NCI-H2196 (cell line): ENCODE measurements around the gene KDM6A.
"Not testable (repeated sequence)": the region's sequence is repeated elsewhere in the genome, so short reads cannot be mapped to it uniquely, and the experiment has no call there.

Experiments used
- DNase-seq: peaks from one replicate; lab custom pipeline; 2025; ENCODE audit not compliant: unreplicated experiment; lab: John Stamatoyannopoulos, UW

The KDM6A gene

DNA sequence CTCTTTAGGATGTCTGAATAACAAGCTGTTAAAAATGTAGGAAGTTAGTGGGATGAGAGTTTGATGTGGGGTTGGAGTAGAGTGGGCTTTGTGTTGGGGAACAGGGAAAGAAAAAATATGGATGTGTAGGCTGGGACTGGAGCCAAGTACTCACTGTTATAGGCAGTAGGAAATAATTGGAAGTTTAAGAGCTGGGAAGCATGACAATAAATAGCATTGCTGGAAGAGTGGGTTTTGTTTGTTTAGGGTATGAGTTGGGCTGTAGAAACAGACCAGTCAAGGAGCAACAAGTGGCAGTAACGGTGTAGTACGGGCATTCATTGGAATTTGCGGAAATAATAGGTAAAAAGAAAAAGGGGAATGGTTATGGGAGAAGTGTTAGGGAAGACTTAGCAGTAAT, 81.6 kb downstream of the KDM6A start:
- DNase-seq = no peak

DNA sequence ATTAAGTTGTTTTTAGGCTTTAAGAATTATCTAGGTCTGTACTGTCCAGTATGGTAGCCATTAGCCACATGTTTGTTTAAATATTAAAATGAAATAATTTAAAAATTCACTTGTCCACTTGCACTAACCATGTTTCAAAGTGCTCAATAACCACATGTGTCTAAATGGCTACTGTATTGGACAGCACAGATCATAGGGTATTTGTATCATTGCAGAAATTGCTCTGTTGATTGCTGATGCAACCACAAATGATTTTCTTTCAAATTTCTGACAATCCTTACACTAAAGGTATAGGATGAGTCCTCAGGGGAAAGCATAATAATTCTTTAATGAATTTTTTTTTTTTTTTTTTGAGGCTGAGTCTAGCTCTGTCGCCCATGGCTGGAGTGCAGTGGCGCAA, 84.9 kb downstream of the KDM6A start:
- no peak for DNase-seq

DNA sequence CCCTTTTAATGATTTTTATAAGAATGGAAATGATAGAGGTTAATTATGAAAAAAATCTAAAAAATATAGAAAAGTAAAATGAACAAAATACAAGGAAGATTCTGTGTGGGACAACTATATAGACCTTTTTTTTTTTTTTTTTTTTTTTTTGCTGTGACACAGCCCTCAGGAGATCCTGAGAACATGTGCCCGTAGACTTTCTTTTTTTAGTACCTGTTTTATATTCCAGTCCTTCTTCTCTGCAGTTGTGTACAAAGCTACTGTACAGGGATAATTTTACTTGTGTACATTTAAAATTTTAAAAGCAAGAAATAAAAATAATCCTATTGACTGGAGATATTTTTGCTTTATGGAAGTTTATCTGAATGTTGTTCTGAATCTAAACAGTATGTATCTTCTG, 85.5 kb downstream of the KDM6A start:
- DNase-seq = no peak

DNA sequence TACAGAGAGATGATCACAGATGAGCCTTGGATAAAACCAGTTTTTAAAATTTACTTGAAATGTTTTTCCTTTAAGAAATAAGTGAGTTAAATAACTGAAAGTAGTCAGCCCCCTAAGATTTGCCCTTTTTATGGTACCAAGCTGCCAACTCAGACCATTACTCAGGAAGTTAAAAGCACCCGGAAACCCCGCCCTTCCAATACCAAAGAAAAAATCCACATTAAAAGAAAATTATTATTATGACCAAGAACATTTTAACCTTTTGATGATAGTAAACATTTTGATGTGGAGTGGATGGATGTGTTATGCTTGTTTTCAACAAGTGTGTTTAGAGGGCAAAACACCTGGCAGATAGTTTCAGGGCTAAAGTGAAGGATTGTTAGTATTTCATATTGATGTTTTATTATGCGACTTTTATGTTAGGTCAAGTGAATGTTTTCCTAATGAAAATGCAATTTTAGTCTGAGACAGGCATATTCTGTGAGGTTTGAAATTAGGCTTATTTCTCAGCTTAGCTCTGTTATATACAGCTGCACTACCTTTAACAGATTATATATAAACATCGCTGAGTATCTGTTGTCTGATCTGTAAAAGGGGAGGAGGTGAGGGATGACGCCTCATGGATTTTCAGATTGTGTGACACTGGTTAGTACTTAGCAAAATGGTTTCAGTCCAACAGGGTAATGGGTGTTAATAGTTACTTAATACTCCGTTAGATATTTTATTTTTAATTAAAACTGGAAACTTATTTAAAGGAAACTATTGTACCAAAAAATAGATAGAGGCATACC, 89.0 kb downstream of the KDM6A start:
- DNase-seq = no peak

DNA sequence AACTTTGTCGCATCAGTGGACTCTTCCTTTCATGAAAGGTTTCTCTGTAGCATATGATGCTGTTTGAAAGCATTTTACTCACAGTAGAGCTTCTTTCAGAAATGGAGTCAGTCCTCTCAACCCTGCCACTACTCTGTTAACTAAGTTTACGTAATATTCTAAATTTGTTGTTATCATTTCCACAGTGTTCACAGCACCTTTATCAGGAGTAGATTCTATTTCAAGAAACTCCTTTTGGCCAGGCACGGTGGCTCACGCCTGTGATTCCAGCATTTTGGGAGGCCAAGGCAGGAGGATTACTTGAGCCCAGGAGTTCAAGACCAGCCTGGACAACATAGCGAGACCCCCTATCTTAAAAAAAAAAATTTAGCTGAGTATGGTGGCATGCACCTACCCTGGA, 90.0 kb downstream of the KDM6A start:
- DNase-seq = no peak

DNA sequence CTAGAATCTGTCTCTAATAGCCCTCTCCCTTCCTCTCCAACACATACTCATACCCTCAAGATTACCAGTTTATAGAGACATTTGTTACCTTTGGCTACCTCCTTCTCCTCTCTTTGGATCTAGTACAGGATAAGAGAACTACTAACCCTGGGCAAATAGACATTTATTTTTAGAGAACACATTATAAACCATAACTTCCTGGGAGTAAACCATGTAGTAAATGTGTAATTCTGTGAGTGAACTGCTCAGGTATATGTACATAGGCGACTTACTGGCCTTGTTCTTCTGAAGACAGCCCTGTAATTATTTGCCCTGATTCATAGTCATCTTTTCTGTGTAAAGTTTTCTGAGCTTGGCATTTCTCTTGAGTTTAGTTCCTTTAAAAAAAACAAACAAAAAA, 94.2 kb downstream of the KDM6A start:
- DNase-seq = no peak

DNA sequence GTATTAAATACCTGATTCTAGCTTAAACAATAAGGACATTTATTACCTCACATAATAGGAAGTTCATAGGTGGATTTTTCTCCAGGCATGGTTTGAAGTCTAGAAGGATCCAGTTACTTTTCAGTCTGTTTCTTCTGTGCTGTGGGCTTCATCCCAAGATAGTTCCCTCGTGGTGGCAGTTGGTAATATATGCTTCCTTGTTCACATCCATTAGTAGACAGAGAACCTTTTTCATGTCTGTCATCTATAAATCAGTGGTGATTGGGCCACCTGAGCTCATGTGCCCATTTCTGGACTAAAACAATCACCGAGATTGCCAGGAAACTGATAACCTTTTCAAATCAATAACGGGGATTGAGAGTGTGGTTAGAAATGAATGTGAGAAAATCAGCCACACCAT, 97.7 kb downstream of the KDM6A start:
- no peak for DNase-seq

DNA sequence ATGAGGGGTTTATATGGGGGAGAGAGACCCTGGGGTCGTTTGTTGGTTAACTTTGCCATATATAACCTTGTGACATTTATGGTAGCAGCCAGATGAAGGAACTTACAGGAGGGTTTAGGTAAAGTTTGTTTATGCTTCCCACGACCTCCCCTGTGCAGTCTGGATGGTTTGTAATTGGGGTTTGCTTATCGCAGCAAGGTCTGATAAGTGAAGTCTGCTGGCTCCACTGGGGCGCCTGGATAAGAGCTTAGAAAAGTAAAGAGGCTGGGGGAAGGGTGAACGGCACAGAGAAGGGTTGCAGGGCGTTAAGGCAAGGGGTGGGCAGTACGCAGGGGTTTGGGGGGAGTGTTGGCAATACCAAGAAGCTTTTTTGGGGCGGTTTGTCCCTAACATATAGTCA, 98.7 kb downstream of the KDM6A start:
- DNase-seq = no peak

DNA sequence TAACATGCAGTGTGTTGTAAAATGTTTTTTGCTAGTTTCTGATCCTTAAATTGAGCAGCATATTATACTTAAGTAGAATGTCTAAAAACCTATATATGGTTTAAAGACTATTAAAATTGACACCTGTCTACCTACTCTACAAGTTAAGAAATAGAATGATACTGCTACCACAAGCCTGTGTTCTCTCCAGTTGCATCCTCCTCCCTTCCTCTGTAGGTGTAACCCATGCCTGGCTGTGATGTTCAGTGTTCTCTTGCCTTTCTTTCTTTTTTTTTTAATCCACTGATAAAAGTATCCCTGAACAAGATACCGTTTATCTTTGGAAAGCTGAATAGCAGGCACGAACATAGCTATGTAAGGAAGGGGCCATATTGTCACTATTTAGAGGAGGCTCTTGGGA, 99.1 kb downstream of the KDM6A start:
- no peak for DNase-seq

DNA sequence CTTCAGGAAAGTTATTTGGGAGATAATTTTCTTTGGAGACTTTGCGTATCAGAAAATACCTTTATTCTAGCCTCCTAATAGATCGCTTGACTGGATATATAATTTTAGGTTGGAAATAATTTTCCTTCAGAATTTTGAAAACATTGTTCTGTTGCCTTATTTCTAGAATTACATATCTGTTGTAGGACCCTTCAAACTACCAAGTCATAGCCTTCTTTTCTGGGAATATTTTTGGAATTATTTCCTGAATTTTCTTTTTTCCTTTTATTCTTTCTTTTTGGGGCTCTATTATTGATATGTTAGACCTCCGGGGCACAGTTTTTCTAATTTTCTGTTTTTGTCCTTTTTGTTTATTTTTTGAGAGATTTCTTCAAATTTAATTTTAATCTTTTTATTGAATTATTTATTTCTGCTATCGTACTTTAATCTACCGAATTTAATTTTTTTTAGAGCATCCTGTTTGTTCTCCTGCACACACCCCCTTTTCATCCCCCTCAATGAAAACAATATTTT, 100.5 kb downstream of the KDM6A start:
- no peak for DNase-seq

DNA sequence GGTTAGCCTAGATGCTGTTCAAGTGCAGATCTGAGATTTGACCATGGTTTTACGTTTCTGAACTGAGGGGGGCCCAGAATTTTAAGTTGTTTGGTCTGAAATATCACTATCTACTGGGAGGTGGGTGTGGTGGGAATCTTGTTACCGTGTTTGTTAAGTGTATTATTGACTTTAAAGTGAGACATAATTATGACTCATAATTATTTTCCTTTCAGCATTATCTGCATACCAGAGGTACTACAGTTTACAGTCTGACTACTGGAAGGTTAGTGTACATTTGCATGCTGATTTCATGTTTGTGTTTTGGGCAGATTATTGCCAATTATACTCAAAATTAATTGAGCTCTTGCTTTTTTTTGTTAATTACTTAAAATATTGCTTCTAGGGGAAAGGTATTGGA, 101.5 kb downstream of the KDM6A start:
- no peak for DNase-seq

DNA sequence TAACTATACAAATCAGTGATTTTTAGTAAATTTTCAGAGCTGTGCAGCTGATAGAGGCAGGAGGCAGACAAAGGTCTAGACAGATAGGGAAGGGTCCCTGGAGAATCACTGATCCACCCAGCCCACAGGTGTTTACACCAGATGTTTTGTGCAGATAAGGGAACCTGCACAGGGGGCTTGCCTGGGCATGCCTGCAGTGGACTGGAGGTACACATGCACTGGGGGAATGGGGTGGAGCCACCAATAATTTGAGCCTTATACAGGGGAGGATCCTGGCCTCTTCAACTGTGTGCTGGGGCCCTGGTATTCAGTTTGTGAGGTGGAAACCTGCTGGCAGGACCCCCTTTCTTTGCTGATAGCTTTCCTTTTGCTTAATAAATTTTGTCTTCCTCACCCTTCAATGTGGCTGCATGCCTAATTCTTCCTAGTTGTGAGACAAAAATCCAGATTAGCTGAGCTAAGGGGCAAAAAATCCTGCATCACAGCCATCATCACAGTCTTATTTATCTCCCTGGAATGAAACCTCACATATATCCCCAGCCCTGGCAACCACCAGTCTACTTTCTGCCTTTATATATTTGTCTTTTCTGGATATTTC, 102.8 kb downstream of the KDM6A start:
- DNase-seq = no peak

DNA sequence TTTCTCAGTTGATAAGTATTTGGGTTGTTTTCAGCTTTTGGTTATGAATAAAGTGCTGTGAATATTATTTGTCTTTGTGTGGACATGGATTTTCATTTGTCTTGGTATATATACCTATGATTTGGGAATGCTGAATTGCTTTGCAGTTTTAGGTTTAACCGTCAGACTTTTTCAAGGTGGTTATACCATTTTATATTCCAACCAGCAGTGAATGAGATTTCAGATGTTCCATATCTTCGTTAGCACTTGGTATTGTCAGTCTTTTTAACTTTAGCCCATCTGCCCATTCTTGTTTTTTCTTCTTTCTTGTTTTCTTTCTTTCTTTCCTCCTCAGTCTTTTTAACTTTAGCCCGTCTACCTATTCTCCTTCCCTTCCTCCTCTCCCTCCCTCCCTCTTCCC, 106.0 kb downstream of the KDM6A start:
- DNase-seq = no peak

DNA sequence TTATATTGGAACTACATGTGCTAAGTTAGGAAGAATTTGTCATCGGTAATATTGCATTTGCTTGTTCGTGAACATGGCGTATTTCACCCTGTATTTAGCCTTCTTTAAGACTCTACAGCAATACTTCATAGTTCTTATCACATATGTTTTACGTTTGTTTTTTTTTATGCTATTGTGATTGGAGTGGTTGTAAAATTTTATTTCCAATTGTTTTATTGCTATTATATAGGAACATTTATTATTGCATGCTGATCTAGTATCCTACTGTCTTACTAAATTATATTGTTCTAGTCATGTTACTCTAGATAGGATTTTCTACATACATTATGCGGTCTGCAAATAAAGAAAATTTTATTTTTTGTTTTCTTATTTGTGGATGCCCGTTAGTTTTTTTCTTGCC, 107.4 kb downstream of the KDM6A start:
- DNase-seq = no peak

DNA sequence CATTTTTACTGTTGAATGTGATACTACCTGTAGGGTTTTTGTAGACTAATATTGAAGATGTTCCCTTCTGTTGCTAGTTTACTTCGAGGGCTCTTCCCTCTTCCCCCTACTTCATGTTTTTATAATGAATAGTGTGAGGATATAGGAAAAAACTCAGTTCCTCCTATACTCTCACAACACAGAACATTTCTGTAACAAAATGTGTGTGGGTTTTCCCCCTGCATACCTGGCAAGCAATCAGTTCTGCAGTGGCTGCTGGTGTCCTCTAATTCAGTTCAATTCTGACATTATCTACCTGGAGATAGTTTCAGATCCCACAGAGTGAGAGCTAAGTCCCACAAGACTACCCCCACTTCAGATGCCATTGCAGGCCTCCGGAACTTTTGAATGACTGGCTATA, 107.9 kb downstream of the KDM6A start:
- no peak for DNase-seq

DNA sequence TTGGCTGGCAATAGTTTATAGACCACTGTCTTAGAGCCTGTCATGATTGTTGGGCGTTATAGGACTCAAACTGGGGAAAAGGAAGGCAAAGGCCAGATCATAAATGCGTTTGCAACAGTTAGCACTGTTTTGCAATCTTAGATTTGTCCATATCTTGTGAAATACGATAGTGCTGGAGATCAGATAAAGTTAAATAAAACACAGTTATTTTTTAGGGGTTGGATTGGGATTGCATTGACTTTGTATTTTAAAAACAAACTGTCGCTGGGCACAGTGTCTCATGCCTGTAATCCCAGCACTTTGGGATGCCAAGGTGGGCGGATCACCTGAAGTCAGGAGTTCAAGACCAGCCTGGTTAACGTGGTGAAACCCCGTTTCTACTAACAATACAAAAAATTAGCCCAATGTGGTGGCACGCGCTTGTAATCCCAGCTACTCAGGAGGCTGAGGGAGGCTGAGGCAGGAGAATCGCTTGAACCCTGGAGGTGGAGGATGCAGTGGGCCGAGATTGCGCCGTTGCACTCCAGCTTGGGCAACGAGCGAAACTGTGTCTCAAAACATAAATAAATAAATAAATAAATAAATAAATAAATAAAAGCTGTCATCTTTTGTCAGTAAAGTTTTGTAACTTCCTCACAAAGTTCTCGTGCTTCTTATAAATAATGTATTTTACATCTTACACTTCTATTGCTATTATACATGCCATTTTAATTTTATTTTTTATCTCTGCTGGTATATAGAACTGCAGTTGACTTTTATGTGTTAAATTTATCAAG, 117.2 kb downstream of the KDM6A start:
- no peak for DNase-seq

DNA sequence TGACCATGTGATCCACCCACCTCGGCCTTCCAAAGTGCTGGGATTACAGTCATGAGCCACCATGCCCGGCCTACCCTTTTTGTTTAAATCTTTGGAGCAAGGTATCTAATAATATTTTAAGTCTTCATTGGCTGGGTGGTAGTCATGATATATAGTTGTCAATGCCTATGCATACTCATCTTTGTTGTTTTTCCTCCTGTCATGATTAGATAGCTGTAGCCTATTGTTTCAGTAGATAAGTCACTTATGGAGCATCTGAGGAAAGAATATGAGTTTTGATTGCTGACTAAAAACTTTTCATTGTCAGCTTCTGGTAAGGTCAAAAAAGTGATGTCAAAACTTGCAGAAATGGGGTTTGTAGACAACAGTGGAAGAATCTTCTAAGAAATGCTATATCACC, 119.8 kb downstream of the KDM6A start:
- no peak for DNase-seq

DNA sequence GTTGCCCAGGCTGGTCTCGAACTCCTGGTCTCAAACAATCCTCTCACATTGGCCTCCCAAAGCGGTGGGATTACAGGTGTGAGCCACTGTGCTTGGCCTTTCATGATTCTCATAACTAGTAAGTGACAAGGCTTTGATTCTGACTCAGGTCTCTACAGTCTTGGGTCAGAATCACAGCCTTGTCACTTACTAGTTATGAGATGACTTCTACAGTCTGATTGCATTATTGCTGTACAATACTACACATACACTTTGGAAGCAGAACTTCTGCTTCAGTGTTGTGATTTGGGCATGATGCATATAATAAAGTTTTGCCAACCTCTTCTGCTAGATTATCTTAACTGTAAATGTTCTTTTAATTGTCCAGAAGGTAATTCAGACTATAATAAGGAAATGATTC, 123.3 kb downstream of the KDM6A start:
- DNase-seq = no peak

DNA sequence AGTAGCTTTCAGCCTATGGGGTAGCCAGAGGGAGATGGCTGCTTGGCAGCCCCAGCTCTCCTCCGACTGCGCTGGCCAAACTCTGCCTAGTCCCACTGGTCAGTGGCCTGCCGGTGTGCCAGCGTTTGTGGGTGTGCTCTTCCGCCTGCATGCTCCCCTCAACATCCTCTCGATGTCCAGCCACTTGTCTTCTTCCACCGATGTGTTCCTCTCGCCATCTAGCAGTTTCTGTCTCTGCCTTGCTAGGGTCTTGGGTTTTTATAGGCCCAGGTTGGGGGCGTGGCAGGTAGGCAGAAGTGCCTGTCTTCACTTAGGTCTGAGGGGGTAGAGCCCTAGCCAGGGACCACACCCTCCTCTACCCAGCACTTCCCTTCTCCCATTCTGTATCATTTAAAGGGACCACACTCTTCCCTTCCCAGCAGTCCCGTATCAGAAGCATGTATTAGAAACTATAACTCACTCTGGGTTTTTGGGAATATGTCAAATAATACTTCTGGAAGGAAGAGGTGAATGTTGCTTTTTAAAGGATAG, 124.4 kb downstream of the KDM6A start:
- no peak for DNase-seq

DNA sequence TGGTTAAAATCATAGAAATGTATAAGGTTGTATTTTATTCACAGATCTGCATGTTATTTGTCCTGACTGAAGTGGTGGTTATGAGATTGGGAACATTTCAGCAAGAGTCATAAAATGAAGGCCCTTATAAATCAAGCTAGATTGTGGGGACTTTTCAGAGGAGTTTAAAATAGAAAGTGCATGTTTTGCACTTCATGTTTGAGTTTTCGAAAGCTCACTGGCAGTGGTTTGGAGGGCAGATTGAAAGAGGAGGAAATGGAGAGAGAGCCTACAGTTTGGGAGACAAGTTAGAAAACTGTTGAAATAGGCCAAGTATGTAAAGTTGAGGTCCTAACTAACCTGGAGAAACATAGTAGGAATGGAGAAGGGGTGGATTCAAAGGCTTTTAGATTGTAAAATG, 124.9 kb downstream of the KDM6A start:
- DNase-seq = no peak

DNA sequence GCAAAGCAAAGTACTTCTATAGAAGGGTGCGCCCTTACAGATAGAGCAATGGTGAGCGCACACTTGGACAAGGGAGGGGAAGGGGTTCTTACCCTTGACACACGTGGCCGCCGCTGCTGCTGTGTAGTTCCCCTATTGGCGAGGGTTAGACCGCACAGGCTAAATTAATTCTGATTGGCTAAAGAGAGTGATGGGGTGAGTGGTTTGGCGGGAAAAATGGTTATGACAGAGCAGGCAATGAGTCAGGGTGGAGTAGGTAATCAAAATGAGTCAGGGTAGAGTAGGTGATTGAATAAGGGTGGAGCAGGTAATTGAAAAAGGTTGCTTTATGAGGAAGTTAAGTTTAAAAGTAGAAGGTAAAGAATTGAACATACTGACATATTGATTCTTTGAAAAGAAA, 126.2 kb downstream of the KDM6A start:
- DNase-seq = not testable (repeated sequence)

DNA sequence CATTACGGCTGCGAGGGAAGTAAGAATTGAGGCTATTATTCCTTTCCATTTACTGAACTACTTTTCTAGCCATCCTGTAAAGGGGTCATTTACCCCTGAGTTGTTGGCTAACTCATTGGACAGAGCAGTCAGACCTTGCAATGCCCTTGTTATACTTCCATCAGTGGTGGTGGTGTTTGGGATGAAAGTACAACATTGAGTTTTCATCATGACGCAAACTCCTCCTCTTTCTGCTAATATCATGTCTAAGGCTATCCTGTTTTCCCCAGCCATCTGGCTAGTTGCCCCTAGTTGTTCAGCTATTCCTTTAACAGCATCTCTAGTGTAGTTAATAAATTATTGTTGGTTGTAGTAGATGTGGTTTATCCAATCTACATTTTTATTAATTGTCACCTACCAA, 126.9 kb downstream of the KDM6A start:
- DNase-seq = not testable (repeated sequence)
